ENCODE measurements around the gene HOATZ.

- TF ChIP-seq, protein P1, sequence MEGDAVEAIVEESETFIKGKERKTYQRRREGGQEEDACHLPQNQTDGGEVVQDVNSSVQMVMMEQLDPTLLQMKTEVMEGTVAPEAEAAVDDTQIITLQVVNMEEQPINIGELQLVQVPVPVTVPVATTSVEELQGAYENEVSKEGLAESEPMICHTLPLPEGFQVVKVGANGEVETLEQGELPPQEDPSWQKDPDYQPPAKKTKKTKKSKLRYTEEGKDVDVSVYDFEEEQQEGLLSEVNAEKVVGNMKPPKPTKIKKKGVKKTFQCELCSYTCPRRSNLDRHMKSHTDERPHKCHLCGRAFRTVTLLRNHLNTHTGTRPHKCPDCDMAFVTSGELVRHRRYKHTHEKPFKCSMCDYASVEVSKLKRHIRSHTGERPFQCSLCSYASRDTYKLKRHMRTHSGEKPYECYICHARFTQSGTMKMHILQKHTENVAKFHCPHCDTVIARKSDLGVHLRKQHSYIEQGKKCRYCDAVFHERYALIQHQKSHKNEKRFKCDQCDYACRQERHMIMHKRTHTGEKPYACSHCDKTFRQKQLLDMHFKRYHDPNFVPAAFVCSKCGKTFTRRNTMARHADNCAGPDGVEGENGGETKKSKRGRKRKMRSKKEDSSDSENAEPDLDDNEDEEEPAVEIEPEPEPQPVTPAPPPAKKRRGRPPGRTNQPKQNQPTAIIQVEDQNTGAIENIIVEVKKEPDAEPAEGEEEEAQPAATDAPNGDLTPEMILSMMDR (conservative IDR thresholded peaks at IDR 0.05; ENCODE audit: low read length) = no peak
- no peak for TF ChIP-seq EZH2phosphoT487 (IDR thresholded peaks at IDR 0.05; ENCODE audit: borderline replicate concordance, low read depth, low read length)
Observed at GRCh38 chr11:111466615-111467014, 48.0 kb upstream of the HOATZ start.

Measured in OCI-LY7 (cell line).